PC-9 (cell line): Measurements from ENCODE around the gene RAB2B.

Source experiments
- EZH2 ChIP-seq: fragments of 200-600 bp; sonication (generic); IDR thresholded peaks from 2 replicates; pipeline ENCODE4 v1.8.0; 2017; ENCODE audit warnings: antibody characterized with exemption, low read depth
- TF ChIP-seq, protein P1 (sequence below): fragments of 200-600 bp; sonication (generic); conservative IDR thresholded peaks from 2 replicates; pipeline ENCODE4 v1.6.1; 2017; ENCODE audit warnings: mixed run types, antibody characterized with exemption, mild to moderate bottlenecking, moderate library complexity

- TF ChIP-seq EZH2: no peak
- TF ChIP-seq, protein P1, sequence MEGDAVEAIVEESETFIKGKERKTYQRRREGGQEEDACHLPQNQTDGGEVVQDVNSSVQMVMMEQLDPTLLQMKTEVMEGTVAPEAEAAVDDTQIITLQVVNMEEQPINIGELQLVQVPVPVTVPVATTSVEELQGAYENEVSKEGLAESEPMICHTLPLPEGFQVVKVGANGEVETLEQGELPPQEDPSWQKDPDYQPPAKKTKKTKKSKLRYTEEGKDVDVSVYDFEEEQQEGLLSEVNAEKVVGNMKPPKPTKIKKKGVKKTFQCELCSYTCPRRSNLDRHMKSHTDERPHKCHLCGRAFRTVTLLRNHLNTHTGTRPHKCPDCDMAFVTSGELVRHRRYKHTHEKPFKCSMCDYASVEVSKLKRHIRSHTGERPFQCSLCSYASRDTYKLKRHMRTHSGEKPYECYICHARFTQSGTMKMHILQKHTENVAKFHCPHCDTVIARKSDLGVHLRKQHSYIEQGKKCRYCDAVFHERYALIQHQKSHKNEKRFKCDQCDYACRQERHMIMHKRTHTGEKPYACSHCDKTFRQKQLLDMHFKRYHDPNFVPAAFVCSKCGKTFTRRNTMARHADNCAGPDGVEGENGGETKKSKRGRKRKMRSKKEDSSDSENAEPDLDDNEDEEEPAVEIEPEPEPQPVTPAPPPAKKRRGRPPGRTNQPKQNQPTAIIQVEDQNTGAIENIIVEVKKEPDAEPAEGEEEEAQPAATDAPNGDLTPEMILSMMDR: no peak
Observed at GRCh38 chr14:21510735-21511657, 34.2 kb upstream of the RAB2B start, which contains the start of gene METTL3.
